Measurements from ENCODE around the gene GOLGA8G. TPM values are rescaled to one million over a fixed set of nuclear protein-coding genes. Genes with fewer than 3 reads are reported as not detected.
"Not testable (repeated sequence)": the region's sequence is repeated elsewhere in the genome, so short reads cannot be mapped to it uniquely, and the experiment has no call there.

Gene GOLGA8G, protein sequence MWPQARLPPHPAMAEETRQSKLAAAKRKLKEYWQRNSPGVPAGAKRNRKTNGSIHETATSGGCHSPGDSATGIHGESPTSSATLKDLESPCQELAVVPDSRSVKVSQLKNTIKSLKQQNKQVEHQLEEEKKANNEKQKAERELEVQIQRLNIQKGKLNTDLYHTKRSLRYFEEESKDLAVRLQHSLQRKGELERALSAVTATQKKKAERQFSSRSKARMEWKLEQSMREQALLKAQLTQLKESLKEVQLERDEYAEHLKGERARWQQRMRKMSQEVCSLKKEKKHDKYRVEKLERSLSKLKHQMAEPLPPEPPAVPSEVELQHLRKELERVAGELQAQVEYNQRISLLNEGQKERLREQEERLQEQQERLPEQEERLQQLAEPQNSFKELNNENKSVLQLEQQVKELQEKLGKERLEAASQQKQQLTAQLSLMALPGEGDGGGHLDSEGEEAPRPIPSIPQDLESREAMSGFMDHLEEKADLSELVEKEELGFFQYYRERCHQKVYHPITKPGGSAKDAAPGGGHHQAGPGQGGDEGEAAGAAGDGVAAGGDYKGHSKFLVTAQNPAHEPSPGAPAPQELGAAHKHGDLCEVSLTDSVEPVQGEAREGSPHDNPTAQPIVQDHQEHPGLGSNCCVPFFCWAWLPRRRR
- not detected for total RNA-seq
- polyA plus RNA-seq: not detected

DNA sequence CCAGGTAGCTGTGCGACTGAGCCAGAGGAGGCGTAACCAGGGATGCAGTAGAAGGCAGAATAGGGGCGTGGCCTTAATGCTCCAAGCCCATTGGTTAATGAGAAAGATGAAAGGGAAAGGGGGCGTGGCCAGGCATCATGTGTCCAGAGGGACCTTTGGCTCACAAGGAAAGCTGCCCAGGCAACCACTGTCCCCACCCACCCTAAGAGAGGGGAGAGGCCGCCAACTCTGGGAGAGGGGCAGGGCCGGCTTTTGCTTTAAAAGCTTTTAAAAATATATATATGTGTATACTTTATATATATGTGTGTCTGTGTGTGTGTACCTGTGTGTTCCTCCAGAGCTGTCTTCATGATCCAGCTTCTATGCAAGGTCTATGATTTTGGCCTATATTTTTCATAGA is at the start of gene GOLGA8G:
TSS of gene GOLGA8G (minus strand) at position 18 of the 400 bp plus-strand sequence. CDS start 62 bp downstream, outside the sequence.
- not testable (repeated sequence) for DNase-seq (ENCODE audit: low spot score); H3K27me3 ChIP-seq (ENCODE audit: control insufficient read depth in 4 of 4, insufficient read depth in 4 of 4, low read length in 3 of 4); H3K4me3 ChIP-seq (ENCODE audit: low read depth in 1 of 3, low read length in 3 of 3); H3K36me3 ChIP-seq (ENCODE audit: control insufficient read depth in 4 of 4, insufficient read depth in 3 of 4, low read depth in 1 of 4, low read length in 3 of 4); H3K9me3 ChIP-seq (ENCODE audit: control insufficient read depth in 4 of 4, low read length in 3 of 4); H3K4me1 ChIP-seq (ENCODE audit: control insufficient read depth in 4 of 4, insufficient read depth in 4 of 4, low read length in 3 of 4); H3K9ac ChIP-seq (ENCODE audit: low read depth in 1 of 2, low read length in 2 of 2); H3K27ac ChIP-seq (ENCODE audit: low read depth in 1 of 2, low read length in 2 of 2)
- WGBS: 72% methylated on average over 3 of the region's 6 CpGs

DNA sequence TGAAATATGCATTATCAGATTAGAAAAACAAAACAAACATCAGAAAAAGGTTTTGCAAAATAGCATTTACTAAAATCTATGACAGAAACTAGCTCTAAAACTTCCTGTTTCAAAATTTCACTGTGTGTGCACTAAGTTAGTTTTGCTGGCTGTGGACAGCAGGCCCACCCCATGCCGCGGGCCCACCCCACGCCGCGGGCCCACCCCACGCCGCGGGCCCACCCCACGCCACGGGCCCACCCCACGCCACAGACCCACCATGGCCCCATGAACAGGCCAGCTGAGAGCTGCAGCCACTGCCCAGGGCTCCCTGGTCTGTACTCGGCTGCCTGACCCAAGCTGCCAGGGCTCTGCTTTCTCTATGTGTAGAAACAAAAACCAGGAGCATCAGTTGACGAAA is 40.6 kb upstream of the GOLGA8G start:
- WGBS: 93% methylated on average over 11 of the region's 13 CpGs
- not testable (repeated sequence) for H3K36me3 ChIP-seq (ENCODE audit: control insufficient read depth in 4 of 4, insufficient read depth in 3 of 4, low read depth in 1 of 4, low read length in 3 of 4); H3K27me3 ChIP-seq (ENCODE audit: control insufficient read depth in 4 of 4, insufficient read depth in 4 of 4, low read length in 3 of 4); DNase-seq (ENCODE audit: low spot score); H3K9ac ChIP-seq (ENCODE audit: low read depth in 1 of 2, low read length in 2 of 2); H3K27ac ChIP-seq (ENCODE audit: low read depth in 1 of 2, low read length in 2 of 2); H3K4me1 ChIP-seq (ENCODE audit: control insufficient read depth in 4 of 4, insufficient read depth in 4 of 4, low read length in 3 of 4); H3K4me3 ChIP-seq (ENCODE audit: low read depth in 1 of 3, low read length in 3 of 3); H3K9me3 ChIP-seq (ENCODE audit: control insufficient read depth in 4 of 4, low read length in 3 of 4)

GRCh38 chr15:28553268-28553667 is 20.5 kb upstream of the GOLGA8G start, which contains the start of gene GOLGA6L25:
TSS of gene GOLGA6L25 (plus strand) at chr15:28553568. CDS start at chr15:28553629, 61 bp downstream.
- not testable (repeated sequence) for H3K27ac ChIP-seq (ENCODE audit: low read depth in 1 of 2, low read length in 2 of 2); H3K27me3 ChIP-seq (ENCODE audit: control insufficient read depth in 4 of 4, insufficient read depth in 4 of 4, low read length in 3 of 4); H3K9ac ChIP-seq (ENCODE audit: low read depth in 1 of 2, low read length in 2 of 2); H3K4me1 ChIP-seq (ENCODE audit: control insufficient read depth in 4 of 4, insufficient read depth in 4 of 4, low read length in 3 of 4); DNase-seq (ENCODE audit: low spot score); H3K36me3 ChIP-seq (ENCODE audit: control insufficient read depth in 4 of 4, insufficient read depth in 3 of 4, low read depth in 1 of 4, low read length in 3 of 4); H3K9me3 ChIP-seq (ENCODE audit: control insufficient read depth in 4 of 4, low read length in 3 of 4); H3K4me3 ChIP-seq (ENCODE audit: low read depth in 1 of 3, low read length in 3 of 3)
- no CpG with 5 or more reads among the region's 7 CpGs for WGBS

DNA sequence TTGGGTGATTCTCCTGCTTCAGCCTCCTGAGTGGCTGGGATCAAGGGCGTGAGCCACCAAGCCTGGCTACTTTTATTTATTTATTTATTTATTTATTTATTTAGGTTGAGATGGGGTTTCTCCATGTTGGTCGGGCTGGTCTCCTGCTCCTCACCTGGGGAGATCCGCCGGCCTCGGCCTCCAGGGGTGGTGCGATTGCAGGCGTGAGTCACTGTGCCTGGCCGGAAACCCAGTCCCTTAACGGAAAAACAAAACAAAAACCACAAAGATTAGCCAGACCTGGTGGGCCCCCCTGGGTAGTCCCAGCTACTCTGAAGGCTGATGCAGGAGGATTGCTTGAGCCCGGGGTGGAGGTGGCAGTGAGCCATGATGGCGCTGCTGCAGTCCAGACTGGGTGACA is 17.6 kb downstream of the GOLGA8G start:
- not testable (repeated sequence) for H3K9me3 ChIP-seq (ENCODE audit: control insufficient read depth in 4 of 4, low read length in 3 of 4); H3K9ac ChIP-seq (ENCODE audit: low read depth in 1 of 2, low read length in 2 of 2); DNase-seq (ENCODE audit: low spot score); H3K4me3 ChIP-seq (ENCODE audit: low read depth in 1 of 3, low read length in 3 of 3); H3K4me1 ChIP-seq (ENCODE audit: control insufficient read depth in 4 of 4, insufficient read depth in 4 of 4, low read length in 3 of 4); H3K36me3 ChIP-seq (ENCODE audit: control insufficient read depth in 4 of 4, insufficient read depth in 3 of 4, low read depth in 1 of 4, low read length in 3 of 4); H3K27me3 ChIP-seq (ENCODE audit: control insufficient read depth in 4 of 4, insufficient read depth in 4 of 4, low read length in 3 of 4); H3K27ac ChIP-seq (ENCODE audit: low read depth in 1 of 2, low read length in 2 of 2)
- 84% methylated on average over 2 of the region's 11 CpGs for WGBS

DNA sequence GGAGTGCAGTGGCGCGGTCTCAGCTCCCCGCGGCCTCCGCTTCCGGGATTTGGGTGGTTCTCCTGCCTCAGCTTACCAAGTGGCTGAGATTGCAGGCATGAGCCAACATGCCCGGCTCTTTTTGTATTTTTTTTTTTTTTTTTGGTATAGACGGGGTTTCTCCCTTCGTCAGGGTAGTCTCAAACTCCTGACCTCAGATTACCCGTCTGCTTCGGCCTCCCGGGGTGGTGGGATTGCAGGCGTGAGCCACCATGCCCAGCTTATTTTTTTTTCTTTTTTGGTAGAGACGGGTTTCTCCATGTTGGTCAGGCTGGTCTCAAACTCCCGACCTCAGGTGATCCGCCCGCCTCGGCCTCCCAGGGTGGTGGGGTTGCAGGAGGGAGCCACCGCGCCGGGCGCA is 18.6 kb downstream of the GOLGA8G start:
- not testable (repeated sequence) for H3K27ac ChIP-seq (ENCODE audit: low read depth in 1 of 2, low read length in 2 of 2); H3K36me3 ChIP-seq (ENCODE audit: control insufficient read depth in 4 of 4, insufficient read depth in 3 of 4, low read depth in 1 of 4, low read length in 3 of 4); H3K27me3 ChIP-seq (ENCODE audit: control insufficient read depth in 4 of 4, insufficient read depth in 4 of 4, low read length in 3 of 4); H3K9me3 ChIP-seq (ENCODE audit: control insufficient read depth in 4 of 4, low read length in 3 of 4); H3K4me3 ChIP-seq (ENCODE audit: low read depth in 1 of 3, low read length in 3 of 3); H3K9ac ChIP-seq (ENCODE audit: low read depth in 1 of 2, low read length in 2 of 2); DNase-seq (ENCODE audit: low spot score); H3K4me1 ChIP-seq (ENCODE audit: control insufficient read depth in 4 of 4, insufficient read depth in 4 of 4, low read length in 3 of 4)
- WGBS: 92% methylated on average over 9 of the region's 22 CpGs

GRCh38 chr15:28508217-28508889 is 24.4 kb downstream of the GOLGA8G start:
- WGBS: 5% methylated on average over 19 of the region's 63 CpGs
- not testable (repeated sequence) for H3K9ac ChIP-seq (ENCODE audit: low read depth in 1 of 2, low read length in 2 of 2); H3K27me3 ChIP-seq (ENCODE audit: control insufficient read depth in 4 of 4, insufficient read depth in 4 of 4, low read length in 3 of 4); H3K4me3 ChIP-seq (ENCODE audit: low read depth in 1 of 3, low read length in 3 of 3); H3K9me3 ChIP-seq (ENCODE audit: control insufficient read depth in 4 of 4, low read length in 3 of 4); DNase-seq (ENCODE audit: low spot score); H3K27ac ChIP-seq (ENCODE audit: low read depth in 1 of 2, low read length in 2 of 2); H3K36me3 ChIP-seq (ENCODE audit: control insufficient read depth in 4 of 4, insufficient read depth in 3 of 4, low read depth in 1 of 4, low read length in 3 of 4); H3K4me1 ChIP-seq (ENCODE audit: control insufficient read depth in 4 of 4, insufficient read depth in 4 of 4, low read length in 3 of 4)

DNA sequence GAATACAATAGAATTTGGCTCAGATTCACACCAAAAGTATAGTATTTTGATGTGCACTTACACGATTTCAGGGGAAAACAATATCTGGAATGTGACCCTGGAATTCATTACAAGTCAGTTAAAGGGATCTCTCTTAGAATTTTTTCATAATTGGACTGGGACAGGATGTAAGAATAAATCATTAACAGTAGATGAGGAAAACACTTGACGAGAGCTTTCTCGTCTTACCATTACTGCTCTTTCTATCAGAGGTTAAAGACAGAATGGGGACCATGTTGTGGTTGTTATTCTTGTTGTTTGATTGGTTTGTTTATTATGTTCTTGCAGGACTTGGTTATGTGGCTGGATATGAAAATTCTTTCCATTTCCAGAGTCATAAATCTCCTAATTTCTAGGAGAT is 51.4 kb downstream of the GOLGA8G start:
- DNase-seq (ENCODE audit: low spot score); H3K36me3 ChIP-seq (ENCODE audit: control insufficient read depth in 4 of 4, insufficient read depth in 3 of 4, low read depth in 1 of 4, low read length in 3 of 4); H3K9ac ChIP-seq (ENCODE audit: low read depth in 1 of 2, low read length in 2 of 2); H3K4me3 ChIP-seq (ENCODE audit: low read depth in 1 of 3, low read length in 3 of 3); H3K27ac ChIP-seq (ENCODE audit: low read depth in 1 of 2, low read length in 2 of 2); H3K27me3 ChIP-seq (ENCODE audit: control insufficient read depth in 4 of 4, insufficient read depth in 4 of 4, low read length in 3 of 4); H3K4me1 ChIP-seq (ENCODE audit: control insufficient read depth in 4 of 4, insufficient read depth in 4 of 4, low read length in 3 of 4); H3K9me3 ChIP-seq (ENCODE audit: control insufficient read depth in 4 of 4, low read length in 3 of 4): not testable (repeated sequence)
- no CpG with 5 or more reads among the region's 3 CpGs for WGBS

Measured in liver (tissue), 9 donors.